HG03342 (cell line): ENCODE data around the gene NNT.
"Not testable (repeated sequence)": the region's sequence is repeated elsewhere in the genome, so short reads cannot be mapped to it uniquely, and the experiment has no call there.

Experiments
- ATAC-seq: cut with Tn5 transposase; IDR thresholded peaks from one replicate; pipeline ENCODE4 v1.9.1; 2021; ENCODE audit warnings: mild to moderate bottlenecking, moderate library complexity; ENCODE audit not compliant: unreplicated experiment

NNT gene

GRCh38 chr5:43661102-43661501 is 58.1 kb downstream of the NNT start:
- no peak for ATAC-seq

- no peak for ATAC-seq
Observed at GRCh38 chr5:43663916-43664315, 60.9 kb downstream of the NNT start.

GRCh38 chr5:43664501-43665040 is 61.6 kb downstream of the NNT start:
- ATAC-seq, result no peak

- ATAC-seq, result not testable (repeated sequence)
Observed at GRCh38 chr5:43665749-43666148, 62.8 kb downstream of the NNT start.

- ATAC-seq, result not testable (repeated sequence)
Observed at GRCh38 chr5:43666728-43667127, 63.7 kb downstream of the NNT start.

GRCh38 chr5:43667379-43667778 is 64.4 kb downstream of the NNT start:
- not testable (repeated sequence) for ATAC-seq

- no peak for ATAC-seq
Observed at GRCh38 chr5:43674536-43674935, 71.6 kb downstream of the NNT start.

GRCh38 chr5:43675357-43675756 is 72.4 kb downstream of the NNT start:
- ATAC-seq, result no peak

GRCh38 chr5:43676083-43676840 is 73.3 kb downstream of the NNT start:
- no peak for ATAC-seq

GRCh38 chr5:43677253-43677652 is 74.3 kb downstream of the NNT start:
- no peak for ATAC-seq

GRCh38 chr5:43679214-43679613 is 76.2 kb downstream of the NNT start:
- no peak for ATAC-seq

- ATAC-seq, result no peak
Observed at GRCh38 chr5:43680286-43680685, 77.3 kb downstream of the NNT start.

GRCh38 chr5:43683884-43684471 is 81.0 kb downstream of the NNT start:
- no peak for ATAC-seq

GRCh38 chr5:43685252-43685950 is 82.4 kb downstream of the NNT start:
- ATAC-seq, result no peak

- no peak for ATAC-seq
Observed at GRCh38 chr5:43687275-43687674, 84.3 kb downstream of the NNT start.

- ATAC-seq, result no peak
Observed at GRCh38 chr5:43691275-43691674, 88.3 kb downstream of the NNT start.

GRCh38 chr5:43691893-43692292 is 88.9 kb downstream of the NNT start:
- no peak for ATAC-seq

GRCh38 chr5:43693411-43693810 is 90.4 kb downstream of the NNT start:
- no peak for ATAC-seq

GRCh38 chr5:43694027-43694426 is 91.0 kb downstream of the NNT start:
- ATAC-seq, result no peak

- ATAC-seq, result not testable (repeated sequence)
Observed at GRCh38 chr5:43696444-43696843, 93.5 kb downstream of the NNT start.

- no peak for ATAC-seq
Observed at GRCh38 chr5:43699910-43700309, 96.9 kb downstream of the NNT start.

- ATAC-seq, result no peak
Observed at GRCh38 chr5:43700601-43701000, 97.6 kb downstream of the NNT start.
